Activated CD4-positive, alpha-beta memory T cell treated with anti-CD3 and anti-CD28 coated beads for 36 hours (primary cell): ENCODE results near the gene TTLL1. TPM values are rescaled to one million over a fixed set of nuclear protein-coding genes. Genes with fewer than 3 reads are reported as not detected.
A peak's percentile ranks its signal among the peaks of the same experiment; 100 is the strongest.

Experiments used
- CTCF ChIA-PET: fragments of 350-600 bp; sonication (Branson Sonifier 250); formaldehyde crosslinking; loops from one replicate; lab custom pipeline; 2021; ENCODE audit warnings: antibody characterized with exemption, inconsistent platforms; lab: Charles Lee
- POLR2A ChIA-PET: fragments of 350-600 bp; sonication (Branson Sonifier 250); formaldehyde crosslinking; loops from one replicate; lab custom pipeline; 2021; ENCODE audit warnings: antibody characterized with exemption; lab: Charles Lee
- DNase-seq: peaks from one replicate; pipeline ENCODE4 v3.0.0-alpha.2; 2020
- H3K27ac Mint-ChIP-seq: one replicate; pipeline ENCODE4 v1.8.0; 2021; ENCODE audit warnings: mixed read lengths
- H3K27me3 Mint-ChIP-seq: one replicate; pipeline ENCODE4 v1.8.0; 2021; ENCODE audit warnings: mixed read lengths
- H3K36me3 Mint-ChIP-seq: one replicate; pipeline ENCODE4 v1.8.0; 2021; ENCODE audit warnings: mixed read lengths
- H3K4me1 Mint-ChIP-seq: one replicate; pipeline ENCODE4 v1.8.0; 2021; ENCODE audit warnings: low read depth, mixed read lengths
- H3K4me3 Mint-ChIP-seq: one replicate; pipeline ENCODE4 v1.8.0; 2021; ENCODE audit warnings: mild to moderate bottlenecking, mixed read lengths
- H3K9me3 Mint-ChIP-seq: one replicate; pipeline ENCODE4 v1.8.0; 2021; ENCODE audit warnings: mixed read lengths
- intact Hi-C: fragments of 100-400 bp; cut with micrococcal nuclease; formaldehyde crosslinking; loops from one replicate; pipeline ENCODE4 v1.15.1; 2023
- total RNA-seq, 2 experiments: library from RNA; stranded (reverse); gene quantifications; one replicate each; pipeline ENCODE4 v1.2.3, GENCODE V29; 2021

The TTLL1 gene
- 1 to 10 TPM; 6.1 to 6.7 TPM for total RNA-seq

DNA sequence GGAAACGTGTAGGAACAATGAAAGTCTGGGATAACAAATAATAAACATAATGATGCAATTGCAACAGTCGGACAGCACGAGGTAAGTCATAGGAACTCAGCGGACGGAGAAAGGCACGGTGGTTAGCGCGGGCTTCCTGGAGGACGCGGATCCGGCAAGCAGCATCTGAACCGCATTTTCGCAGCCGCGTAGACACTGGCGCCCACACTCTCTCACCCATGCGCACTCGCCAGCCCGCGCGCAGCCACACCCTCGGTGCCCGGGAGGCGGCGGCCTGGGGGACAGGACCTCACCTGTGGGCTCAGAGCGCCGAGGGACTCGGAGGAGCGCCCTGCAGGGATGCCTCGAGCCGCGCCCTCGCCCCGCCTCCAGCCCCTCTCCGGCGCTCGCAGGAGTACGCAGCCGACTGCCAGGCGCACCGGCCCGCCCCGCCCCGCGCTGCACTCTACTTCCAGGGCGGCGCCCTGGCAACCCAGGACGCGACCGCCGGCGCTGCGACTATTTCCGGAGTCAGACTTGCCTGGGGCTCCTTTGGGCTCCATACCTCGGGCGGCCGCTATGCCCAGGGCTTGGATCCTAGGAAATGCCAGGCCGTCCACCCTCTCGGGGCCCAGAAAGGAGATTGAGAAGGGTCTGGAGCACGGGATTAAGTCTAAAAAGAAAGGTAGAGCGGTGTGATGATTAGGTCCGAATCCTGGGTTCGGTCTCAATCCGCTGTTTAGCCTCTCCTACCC is at the start of gene TTLL1:
TSS of gene TTLL1 (minus strand) at position 408 of the 734 bp plus-strand sequence. CDS start 13,805 bp downstream, outside the sequence.
- H3K27ac Mint-ChIP-seq: peak within 1 kb of the TSS; percentile 90
- peak within 1 kb of the TSS; percentile 97 for H3K4me3 Mint-ChIP-seq
- no peaks in the 10 kb centered on the region for H3K9me3 Mint-ChIP-seq
- intact Hi-C loops: loop anchor here (2.0 to 5.0 kb wide), 2 partner anchors 63 to 226 kb away; partner anchors contain the start of gene TSPO
- ChIA-PET POLR2A (no interaction called here), CTCF (no interaction called here)
- no peaks in the 10 kb centered on the region for H3K36me3 Mint-ChIP-seq
- peak; percentile 94 for DNase-seq
- no peaks in the 10 kb centered on the region for H3K27me3 Mint-ChIP-seq
- H3K4me1 Mint-ChIP-seq: peaks cover 20% of the 10 kb centered on the region

DNA sequence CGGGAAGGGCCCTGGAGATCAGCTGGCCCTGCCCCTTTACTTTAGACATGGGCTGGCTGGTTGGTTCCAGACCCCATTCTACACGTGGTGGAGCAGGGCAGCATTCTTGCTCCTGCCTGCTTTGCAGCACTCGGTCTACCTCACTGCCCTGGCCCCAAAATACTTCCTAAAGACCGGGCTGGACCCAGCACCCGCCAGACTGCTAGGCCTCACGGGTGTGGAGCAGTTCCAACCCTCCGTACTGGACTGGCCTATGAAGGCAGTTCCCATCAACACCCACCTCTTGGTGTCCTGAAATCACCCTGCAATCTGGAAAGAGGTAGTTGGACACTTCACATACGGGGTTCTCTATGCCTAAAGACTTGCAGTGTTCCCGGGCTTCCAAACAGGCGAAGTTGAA is 47.6 kb upstream of the TTLL1 start:
- Mint-ChIP-seq H3K27me3 (no peaks in the 10 kb centered on the region), H3K27ac (no peak overlapping the region), H3K4me1 (peaks cover 8% of the 10 kb centered on the region), H3K9me3 (no peaks in the 10 kb centered on the region), H3K36me3 (peaks cover 30% of the 10 kb centered on the region), H3K4me3 (no peak overlapping the region)
- intact Hi-C loops: no loop called here
- no peak for DNase-seq
- CTCF ChIA-PET: interaction anchor here (0.6 to 1.0 kb wide), 2 partner anchors 9 to 11 kb away, joined by 3 read pairs; no protein-coding TSS in a partner anchor
- POLR2A ChIA-PET: no interaction called here

DNA sequence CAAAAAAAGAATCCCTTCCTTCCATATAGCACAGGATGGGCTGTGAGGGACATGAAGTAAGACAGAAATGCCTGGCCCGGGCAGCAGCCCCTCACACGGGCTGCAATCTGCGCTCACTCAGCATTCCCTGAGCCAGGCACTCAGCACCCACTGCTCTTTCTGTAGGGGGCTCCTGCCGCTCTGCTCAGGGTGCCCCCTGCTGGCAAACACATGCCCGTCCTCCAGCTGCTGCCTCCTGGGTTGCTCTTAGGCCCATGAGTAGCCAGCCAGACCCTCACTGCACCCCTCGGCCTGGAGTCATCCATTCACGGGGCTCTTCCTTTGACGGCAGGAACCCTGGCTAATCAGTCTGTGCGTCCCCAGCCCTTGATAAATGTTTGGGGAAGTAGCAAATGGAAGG is 47.1 kb upstream of the TTLL1 start:
- no peaks in the 10 kb centered on the region for H3K27me3 Mint-ChIP-seq
- CTCF ChIA-PET: interaction anchor here (0.6 to 1.1 kb wide), 3 partner anchors 9 to 26 kb away, joined by 3 read pairs; no protein-coding TSS in a partner anchor
- H3K36me3 Mint-ChIP-seq: peaks cover 30% of the 10 kb centered on the region
- intact Hi-C loops: no loop called here
- H3K9me3 Mint-ChIP-seq: no peaks in the 10 kb centered on the region
- peaks cover 5% of the 10 kb centered on the region for H3K4me1 Mint-ChIP-seq
- no peak overlapping the region for H3K4me3 Mint-ChIP-seq
- no peak overlapping the region for H3K27ac Mint-ChIP-seq
- DNase-seq: peak; percentile 46
- POLR2A ChIA-PET: no interaction called here

DNA sequence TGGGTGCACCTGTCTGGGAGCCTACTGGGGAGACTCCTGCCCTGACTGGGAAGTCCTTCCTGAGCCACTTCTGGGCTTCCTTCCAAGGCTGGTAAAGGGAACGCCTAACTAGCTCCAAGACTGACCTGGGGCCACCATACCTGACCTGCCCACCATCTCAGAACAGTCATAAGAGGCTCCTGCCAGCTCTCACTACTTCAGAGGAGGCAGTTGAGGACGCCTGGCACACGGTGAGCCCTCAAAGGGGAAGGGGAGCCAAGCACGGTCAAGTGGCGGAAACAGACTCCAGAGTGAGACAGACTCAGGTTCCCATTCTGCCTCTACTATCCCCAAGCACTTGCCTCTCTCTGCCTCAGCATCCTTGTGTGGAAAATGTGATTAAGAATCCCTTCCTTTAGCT is 46.4 kb upstream of the TTLL1 start:
- ChIA-PET CTCF (interaction anchor here (1.1 kb wide), 1 partner anchor 26 kb away, joined by 3 read pairs; no protein-coding TSS in a partner anchor), POLR2A (interaction anchor here (0.6 kb wide), 1 partner anchor 30 kb away, joined by 3 read pairs; no protein-coding TSS in a partner anchor)
- intact Hi-C loops: no loop called here

DNA sequence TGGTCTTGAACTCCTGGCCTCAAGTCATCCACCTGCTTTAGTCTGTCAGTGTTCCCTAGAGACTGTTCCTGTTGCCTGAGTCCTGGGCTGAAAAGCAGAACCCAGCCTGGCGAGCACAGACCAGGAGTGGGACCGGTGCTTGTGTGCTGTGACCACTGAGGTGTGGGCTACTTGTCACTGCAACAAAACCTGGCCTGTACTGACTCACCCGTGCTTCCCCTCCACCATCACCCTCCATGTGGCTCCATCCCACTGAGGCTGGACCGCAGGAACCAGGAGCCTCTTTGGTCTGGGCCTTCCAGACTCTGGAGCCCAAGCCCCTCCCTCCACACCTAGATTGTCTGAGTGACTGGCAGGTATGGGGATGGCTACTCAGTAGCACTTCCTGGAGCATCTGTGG is 45.4 kb upstream of the TTLL1 start:
- Mint-ChIP-seq H3K36me3 (peaks cover 19% of the 10 kb centered on the region), H3K27me3 (no peaks in the 10 kb centered on the region), H3K9me3 (no peaks in the 10 kb centered on the region), H3K27ac (no peak overlapping the region), H3K4me1 (no peaks in the 10 kb centered on the region), H3K4me3 (no peak overlapping the region)
- CTCF ChIA-PET: interaction anchor here (0.8 kb wide), 1 partner anchor 14 kb away, joined by 3 read pairs; no protein-coding TSS in a partner anchor
- intact Hi-C loops: no loop called here
- POLR2A ChIA-PET: no interaction called here
- no peak for DNase-seq

More for the DNA sequence above, 46.4 kb upstream of the TTLL1 start:
- Mint-ChIP-seq H3K36me3 (peaks cover 24% of the 10 kb centered on the region), H3K4me3 (no peak overlapping the region), H3K27me3 (no peaks in the 10 kb centered on the region), H3K27ac (no peak overlapping the region), H3K4me1 (no peaks in the 10 kb centered on the region), H3K9me3 (no peaks in the 10 kb centered on the region)
- no peak for DNase-seq

DNA sequence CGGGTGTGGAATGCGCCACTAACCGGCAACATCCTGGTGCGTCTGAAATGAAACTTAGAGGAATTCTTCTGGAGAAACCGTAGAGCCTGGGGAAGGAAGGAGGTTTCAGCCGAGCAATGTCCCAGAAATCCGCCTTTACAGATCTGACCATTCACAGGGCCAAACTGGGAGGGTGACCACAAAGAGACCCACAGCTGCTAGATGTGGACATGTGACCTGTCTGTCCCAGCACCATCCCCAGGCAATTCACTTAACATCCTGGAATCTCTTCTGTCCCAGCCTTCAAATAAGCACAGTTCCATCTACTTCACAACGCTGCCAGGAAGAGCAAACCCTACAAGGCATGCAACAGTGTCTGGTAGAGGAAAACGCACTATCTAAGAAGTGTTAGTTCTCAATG is 44.2 kb upstream of the TTLL1 start:
- CTCF ChIA-PET: no interaction called here

DNA sequence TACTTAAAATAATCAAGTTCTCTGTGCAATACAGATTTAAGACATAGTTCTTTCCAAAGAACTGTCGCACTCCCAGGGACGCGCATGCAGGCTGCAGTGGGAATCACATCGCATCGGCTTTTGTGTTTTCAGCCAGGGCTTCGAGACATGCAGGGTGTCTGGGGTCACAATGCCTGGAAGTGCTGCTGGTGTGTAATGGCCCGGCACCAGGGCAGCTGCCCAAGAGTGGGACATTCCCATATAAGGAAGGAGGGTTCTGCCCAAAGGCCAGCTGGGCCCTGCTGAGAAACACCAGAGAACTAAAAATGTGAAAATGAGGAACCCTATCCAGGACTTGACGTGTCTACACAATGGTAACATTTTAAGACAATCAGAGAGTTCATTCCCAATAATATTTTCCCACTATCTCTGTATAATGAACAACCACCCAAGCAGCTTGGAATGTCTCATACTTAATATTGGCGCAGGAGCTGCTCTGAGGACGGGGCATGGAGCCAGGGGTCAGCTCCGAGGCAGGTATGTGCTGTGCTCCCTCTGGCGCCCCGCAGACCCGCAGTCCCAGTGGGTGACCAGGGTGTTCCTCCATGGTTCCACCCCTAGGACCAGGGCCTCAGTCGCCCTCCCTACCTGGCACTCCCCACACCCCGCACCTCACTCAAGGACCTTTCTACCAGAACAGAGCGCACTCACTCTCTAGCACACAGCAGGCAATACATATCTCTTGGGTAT is 42.7 kb upstream of the TTLL1 start:
- no peak for DNase-seq
- CTCF ChIA-PET: no interaction called here
- intact Hi-C loops: no loop called here
- no peaks in the 10 kb centered on the region for H3K4me1 Mint-ChIP-seq
- POLR2A ChIA-PET: interaction anchor here (0.5 kb wide), 1 partner anchor 65 kb away, joined by 3 read pairs; no protein-coding TSS in a partner anchor
- no peak overlapping the region for H3K4me3 Mint-ChIP-seq
- H3K9me3 Mint-ChIP-seq: no peaks in the 10 kb centered on the region
- no peaks in the 10 kb centered on the region for H3K27me3 Mint-ChIP-seq
- H3K36me3 Mint-ChIP-seq: peaks cover 11% of the 10 kb centered on the region
- no peak overlapping the region for H3K27ac Mint-ChIP-seq

More for the DNA sequence above, 44.2 kb upstream of the TTLL1 start:
- intact Hi-C loops: no loop called here
- Mint-ChIP-seq H3K4me1 (no peaks in the 10 kb centered on the region), H3K9me3 (no peaks in the 10 kb centered on the region), H3K4me3 (no peak overlapping the region), H3K36me3 (peaks cover 15% of the 10 kb centered on the region), H3K27ac (no peak overlapping the region), H3K27me3 (no peaks in the 10 kb centered on the region)
- DNase-seq: no peak
- POLR2A ChIA-PET: no interaction called here

DNA sequence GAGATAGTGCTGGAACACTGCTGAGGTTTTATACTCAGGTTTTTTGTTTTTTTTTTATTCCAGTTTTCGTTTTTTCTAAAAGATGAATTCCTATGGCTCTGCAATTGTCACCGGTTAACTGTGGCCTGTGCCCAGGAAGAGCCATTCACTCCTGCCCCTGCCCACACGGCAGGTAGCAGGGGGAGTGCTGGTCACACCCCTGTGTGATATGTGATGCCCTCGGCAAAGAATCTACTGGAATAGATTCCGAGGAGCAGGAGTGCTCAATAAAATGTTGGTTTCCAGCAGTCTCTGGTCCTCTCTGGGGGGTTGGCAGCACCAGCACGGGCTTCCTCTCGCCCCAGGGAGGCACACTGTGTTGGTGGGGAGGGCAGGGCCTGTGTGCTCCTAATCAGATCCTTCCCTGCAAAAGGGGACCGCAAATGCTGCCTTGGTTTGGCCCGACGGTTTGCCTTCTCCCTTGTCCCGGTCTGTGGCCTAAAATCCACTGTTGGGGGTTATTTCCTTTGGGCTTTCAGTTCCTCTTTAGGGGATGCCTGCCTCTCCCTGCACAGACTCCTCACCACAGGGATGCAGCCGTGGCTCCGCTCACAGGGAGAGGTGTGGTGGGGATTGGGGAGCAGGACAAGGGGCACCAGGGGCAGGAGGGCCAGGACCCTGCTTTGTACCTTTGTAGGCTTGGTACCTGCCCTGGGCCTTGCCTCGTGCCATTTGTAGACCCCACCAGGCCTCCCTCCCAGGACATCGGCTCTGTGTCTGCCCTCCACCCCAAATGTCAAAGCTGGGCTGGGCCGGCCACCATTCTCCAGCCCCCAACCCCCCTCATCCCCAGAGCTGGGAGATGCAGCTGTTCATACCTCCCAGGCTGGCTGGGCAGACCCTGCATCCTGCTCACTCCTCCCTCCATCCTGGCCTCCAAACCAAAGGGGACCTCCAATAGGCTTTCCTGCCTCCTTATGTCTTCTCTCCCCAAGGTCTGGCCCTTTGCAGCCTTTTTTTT is 40.5 kb upstream of the TTLL1 start:
- no peak for DNase-seq
- Mint-ChIP-seq H3K9me3 (no peaks in the 10 kb centered on the region), H3K27ac (no peak overlapping the region), H3K4me1 (no peaks in the 10 kb centered on the region), H3K27me3 (no peaks in the 10 kb centered on the region), H3K36me3 (peaks cover 5% of the 10 kb centered on the region), H3K4me3 (no peak overlapping the region)
- ChIA-PET CTCF (no interaction called here), POLR2A (no interaction called here)
- intact Hi-C loops: no loop called here

DNA sequence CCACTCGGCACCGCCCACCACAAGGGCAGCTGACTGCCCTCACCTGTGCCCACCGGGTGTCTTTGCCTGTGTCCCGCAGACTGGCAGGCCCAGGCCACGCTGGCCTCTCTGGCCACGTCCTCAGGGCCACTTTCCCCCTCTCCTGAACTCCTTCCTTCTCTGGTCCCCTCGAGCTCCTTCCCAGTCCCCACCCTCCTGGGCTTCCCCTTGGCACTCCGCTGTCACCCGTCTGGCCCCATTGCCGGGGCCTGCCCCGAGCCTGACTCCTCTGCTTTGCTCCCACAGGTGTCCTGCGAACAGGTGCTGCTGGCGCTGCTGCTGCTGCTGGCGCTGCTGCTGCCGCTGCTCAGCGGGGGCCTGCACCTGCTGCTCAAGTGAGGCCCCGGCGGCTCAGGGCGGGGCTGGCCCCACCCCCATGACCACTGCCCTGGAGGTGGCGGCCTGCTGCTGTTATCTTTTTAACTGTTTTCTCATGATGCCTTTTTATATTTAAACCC is 39.8 kb upstream of the TTLL1 start:
- intact Hi-C loops: no loop called here
- H3K27ac Mint-ChIP-seq: no peak overlapping the region

DNA sequence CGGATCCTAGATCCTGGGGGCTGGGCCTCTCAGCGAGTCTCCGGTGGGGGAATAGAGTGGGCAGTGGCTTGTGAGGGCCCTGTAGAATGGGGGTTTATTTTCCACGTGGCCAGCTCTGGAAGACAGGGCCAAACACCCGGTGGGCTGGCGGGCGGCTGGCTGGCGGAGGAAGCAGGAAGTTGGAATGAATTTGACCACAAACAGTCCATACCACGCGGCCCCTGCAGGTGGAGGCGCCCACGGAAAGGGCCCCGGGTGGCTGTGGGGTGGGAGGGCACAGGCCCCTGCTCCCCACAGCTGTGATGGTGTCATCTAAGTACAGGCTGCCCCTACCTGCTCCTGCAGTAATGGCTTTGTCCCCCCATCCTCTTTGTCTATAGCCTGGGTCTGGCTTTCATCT is 38.9 kb upstream of the TTLL1 start:
- Mint-ChIP-seq H3K27me3 (no peaks in the 10 kb centered on the region), H3K36me3 (no peaks in the 10 kb centered on the region), H3K27ac (no peak overlapping the region), H3K9me3 (no peaks in the 10 kb centered on the region), H3K4me3 (no peak overlapping the region), H3K4me1 (no peaks in the 10 kb centered on the region)
- intact Hi-C loops: no loop called here
- no peak for DNase-seq
- ChIA-PET POLR2A (no interaction called here), CTCF (interaction anchor here (1.2 kb wide), 1 partner anchor 8 kb away, joined by 3 read pairs; no protein-coding TSS in a partner anchor)

More for the DNA sequence above, 39.8 kb upstream of the TTLL1 start:
- Mint-ChIP-seq H3K4me1 (no peaks in the 10 kb centered on the region), H3K36me3 (peaks cover 2% of the 10 kb centered on the region), H3K27me3 (no peaks in the 10 kb centered on the region), H3K9me3 (no peaks in the 10 kb centered on the region), H3K4me3 (no peak overlapping the region)
- no peak for DNase-seq
- POLR2A ChIA-PET: no interaction called here
- CTCF ChIA-PET: no interaction called here

DNA sequence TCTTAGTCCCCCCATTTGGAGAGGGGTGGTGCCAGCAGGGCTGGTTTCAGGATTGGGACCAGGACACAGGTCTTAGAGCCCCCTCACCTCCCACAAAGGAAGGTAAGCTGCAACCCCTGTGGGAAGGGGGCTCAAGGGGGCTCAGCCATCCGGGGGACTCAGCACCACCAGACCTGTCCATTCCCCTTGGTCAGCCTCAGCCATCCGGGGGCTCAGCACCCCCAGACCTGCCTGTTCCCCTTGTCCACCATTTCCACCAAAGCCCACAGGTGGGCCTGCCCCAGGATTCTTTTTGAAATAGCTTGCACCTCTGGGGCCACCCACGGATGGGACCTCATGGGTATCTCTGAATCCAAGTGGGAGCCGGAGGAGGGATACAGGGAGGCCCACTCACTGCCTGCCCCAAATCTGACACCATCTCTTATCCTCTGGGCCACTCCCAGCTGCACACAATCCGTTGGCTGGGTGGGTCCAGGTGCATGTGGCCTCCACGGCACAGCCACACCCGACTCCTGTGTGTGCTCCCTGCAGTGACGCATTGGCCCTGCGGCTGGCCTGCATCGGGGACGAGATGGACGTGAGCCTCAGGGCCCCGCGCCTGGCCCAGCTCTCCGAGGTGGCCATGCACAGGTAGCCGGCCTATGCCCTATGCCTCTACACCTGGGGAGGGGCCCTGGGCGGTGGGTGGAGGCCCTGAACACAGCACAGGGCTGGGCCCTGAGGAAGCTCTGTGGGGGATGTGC is 38.1 kb upstream of the TTLL1 start:
- no peak overlapping the region for H3K27ac Mint-ChIP-seq
- POLR2A ChIA-PET: no interaction called here
- intact Hi-C loops: no loop called here

More for the DNA sequence above, 38.1 kb upstream of the TTLL1 start:
- no peak overlapping the region for H3K4me3 Mint-ChIP-seq
- CTCF ChIA-PET: interaction anchor here (1.2 kb wide), 1 partner anchor 9 kb away, joined by 3 read pairs; no protein-coding TSS in a partner anchor
- H3K36me3 Mint-ChIP-seq: no peaks in the 10 kb centered on the region
- DNase-seq: no peak
- no peaks in the 10 kb centered on the region for H3K4me1 Mint-ChIP-seq
- no peaks in the 10 kb centered on the region for H3K9me3 Mint-ChIP-seq
- H3K27me3 Mint-ChIP-seq: no peaks in the 10 kb centered on the region
